ENCODE measurements around the gene HHLA2.
"Not testable (repeated sequence)": the region's sequence is repeated elsewhere in the genome, so short reads cannot be mapped to it uniquely, and the experiment has no call there.

Gene HHLA2

DNA sequence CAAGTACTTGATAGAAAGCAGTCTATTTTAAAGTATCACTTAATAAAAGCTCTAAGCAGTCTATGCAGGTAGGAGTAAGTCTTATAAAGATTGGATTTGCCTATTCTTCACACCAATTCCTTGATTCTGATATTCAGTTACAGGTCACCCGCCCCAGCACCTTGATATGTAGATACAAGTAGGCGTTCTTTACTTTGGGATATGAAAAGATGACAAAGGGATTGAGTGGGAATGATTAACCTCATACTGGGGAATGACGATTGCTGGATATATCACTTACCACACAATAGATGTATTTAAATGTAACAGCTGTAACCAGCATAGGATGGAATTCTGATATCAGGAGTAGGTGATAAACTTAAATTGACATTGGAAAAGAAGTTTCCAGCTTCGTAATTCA lies 47.1 kb downstream of the HHLA2 start:
- DNase-seq (ENCODE audit: low spot score): no peak

DNA sequence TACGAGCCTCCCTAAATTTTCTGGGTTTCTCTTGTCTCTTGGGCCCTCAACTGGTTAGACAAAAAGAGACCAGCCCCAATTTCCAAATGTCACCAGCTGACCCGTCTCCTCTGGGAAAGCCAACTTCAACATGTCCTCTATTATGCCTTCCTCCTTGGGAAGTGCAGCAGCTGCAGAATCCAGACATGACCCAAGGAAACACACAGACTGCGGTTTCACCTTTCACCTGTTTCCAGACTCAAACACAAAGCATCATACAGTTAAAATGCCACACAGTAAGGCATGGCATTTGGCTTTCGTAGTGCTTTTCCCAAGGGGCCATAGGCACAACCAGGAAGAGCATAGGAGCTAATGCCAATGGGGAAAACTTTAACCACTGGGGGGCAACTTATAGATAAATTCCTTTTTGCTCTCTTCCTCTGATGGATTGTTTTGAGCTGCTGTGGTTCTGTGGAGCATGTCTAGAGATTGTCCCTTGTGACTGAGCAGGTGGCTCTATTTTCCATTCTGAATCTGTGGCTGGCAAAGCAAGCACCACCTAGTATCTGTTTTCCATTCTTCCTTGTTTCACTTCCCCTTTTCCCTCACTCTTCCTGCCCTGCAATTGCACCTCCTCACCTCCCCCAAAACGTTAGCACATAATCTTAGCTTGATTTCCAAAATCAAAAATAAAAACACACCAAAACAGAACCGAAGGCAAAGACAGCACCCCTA lies 49.3 kb downstream of the HHLA2 start:
- no peak for DNase-seq (ENCODE audit: low spot score)

GRCh38 chr3:108346301-108347227 lies 50.2 kb downstream of the HHLA2 start:
- DNase-seq (ENCODE audit: low spot score): no peak

DNA sequence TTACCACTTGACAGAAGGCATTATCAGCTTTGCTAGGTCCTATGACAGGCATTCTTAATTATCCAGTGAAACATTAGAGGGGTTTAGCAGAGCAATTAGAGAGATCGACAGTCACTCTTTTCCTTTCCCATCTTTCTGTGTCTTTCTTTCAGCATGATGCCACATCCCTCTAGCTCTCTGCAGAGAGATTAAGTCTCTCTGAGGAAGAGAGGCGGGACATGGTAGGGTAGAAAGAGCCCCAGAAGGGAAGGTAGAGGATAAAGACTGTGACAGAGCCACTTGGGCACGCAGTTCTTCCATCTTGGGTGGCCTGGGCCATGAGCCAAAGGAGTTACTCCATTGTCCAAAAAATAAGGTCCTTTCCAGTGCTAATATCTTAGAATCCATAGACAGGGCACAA lies 55.8 kb downstream of the HHLA2 start:
- DNase-seq (ENCODE audit: low spot score): peak; percentile 58

GRCh38 chr3:108354562-108354961 lies 58.2 kb downstream of the HHLA2 start:
- DNase-seq (ENCODE audit: low spot score): no peak

- DNase-seq (ENCODE audit: low spot score): no peak
These were observed 60.7 kb downstream of the HHLA2 start for GRCh38 chr3:108357042-108357441.

GRCh38 chr3:108359011-108359410 lies 62.7 kb downstream of the HHLA2 start:
- DNase-seq (ENCODE audit: low spot score): no peak

GRCh38 chr3:108376026-108376425 lies 79.7 kb downstream of the HHLA2 start:
- DNase-seq (ENCODE audit: low spot score): no peak

- DNase-seq (ENCODE audit: low spot score): no peak
These were observed 81.0 kb downstream of the HHLA2 start for GRCh38 chr3:108377384-108377783.

DNA sequence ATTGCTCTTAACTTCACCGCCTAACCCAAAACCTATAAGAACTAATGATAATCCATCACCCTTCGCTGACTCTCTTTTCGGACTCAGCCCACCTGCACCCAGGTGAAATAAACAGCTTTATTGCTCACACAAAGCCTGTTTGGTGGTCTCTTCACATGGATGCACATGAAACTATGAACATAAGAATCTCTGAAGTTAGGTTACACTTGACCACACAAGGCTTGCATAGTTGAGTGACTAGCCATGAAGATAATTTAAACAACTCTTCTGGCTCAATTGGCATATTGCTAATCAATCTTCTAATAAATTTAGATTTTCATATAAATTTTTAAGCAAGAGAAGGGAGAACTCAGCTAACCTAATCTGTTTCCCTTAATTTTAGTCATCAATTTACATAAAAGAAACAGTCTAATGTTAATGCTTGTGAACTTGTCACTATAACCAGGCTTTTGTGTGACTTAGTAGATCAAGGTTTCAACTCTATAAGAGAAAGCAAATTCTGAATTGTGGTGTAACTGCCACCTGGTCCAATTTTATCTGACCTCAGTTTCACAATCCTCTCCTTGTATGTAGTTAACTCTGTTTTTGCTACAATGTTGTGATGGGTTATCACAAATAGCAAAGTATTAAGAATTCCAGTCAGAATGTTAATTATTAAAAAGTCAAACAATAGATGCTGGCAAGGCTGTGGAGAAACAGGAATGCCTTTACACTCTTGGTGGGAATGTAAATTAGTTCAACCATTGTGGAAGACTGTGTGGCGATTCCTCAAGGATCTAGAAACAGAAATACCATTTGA lies 82.0 kb downstream of the HHLA2 start:
- no peak for DNase-seq (ENCODE audit: low spot score)

- not testable (repeated sequence) for DNase-seq (ENCODE audit: low spot score)
These were observed 82.6 kb downstream of the HHLA2 start for GRCh38 chr3:108378952-108379342.

DNA sequence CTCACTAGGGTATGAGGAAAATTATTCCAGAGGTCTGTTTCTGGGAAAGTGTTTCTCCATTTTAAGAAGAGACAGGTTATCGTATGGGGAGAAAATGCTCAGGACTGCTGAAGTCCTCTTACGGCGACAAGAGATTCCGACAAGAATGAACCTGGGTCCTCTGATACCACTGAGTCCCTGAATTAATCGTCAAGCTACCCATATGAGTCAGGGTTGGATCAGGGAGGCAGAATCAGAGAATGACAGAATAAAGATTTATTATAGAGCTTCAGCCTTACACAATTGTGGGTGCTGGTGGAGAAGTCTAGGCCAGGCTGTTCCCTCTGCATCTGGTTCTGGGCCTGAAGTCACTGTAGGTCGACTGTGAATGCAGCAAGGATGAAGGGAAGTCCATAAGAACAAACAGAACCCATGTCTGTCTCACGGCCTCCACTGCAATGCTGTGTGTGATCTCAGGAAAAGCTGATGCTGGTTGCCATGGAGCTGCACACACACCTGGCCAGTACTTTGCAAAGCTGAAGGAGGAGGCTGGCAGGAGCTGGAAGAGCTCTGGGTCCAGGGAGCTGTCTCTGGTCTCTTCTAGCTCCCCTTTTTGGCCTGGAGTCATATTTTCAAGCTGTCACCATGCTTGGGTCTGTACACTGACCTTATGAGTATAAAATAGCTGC lies 83.9 kb downstream of the HHLA2 start:
- no peak for DNase-seq (ENCODE audit: low spot score)

DNA sequence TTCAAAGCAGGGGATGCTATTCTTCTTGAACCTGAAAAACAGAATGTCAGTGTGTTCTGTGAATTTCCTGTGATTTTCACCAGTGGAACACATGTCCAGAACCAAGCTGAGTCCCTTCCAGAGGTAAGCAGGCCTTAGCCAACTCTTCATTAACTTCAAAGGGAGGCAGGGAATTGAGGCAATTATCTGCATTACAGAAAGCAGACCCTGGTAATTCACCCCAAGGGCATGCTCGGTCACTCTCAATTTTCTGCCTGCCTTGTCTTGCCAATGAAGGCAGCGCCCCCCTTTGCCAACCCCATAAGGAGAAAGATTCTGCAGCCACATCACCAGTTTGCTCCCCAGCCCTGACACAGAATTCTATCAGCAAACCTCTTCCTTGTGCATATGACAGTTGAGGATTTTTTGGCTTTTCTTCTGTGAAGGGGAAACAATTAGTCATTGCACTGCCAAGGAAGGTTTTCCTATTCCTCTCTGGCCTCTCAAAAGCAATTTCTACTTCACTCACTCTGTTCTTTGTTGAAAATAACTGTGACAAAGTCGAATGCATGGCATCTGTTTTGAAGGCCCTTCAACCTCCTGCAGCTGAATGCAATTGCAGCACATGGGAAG lies 85.3 kb downstream of the HHLA2 start:
- DNase-seq (ENCODE audit: low spot score): no peak

DNA sequence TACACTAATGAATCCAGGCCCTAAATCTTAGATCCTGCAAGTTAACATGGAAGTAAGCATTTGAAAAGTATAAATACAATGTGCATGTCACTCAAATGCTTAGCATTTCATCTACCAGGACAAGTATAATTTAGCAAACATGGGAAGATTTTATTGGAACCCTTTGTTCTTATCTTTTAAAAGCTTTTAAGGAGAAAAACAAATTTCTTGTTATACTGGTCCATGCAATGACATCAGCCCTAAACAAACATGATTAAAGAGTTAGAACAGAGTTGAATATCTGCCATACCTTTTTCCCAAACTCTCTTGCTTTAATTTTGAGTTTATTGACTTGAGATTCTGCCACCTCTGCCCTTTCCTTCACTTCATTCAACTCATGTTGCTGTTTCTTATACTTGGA lies 87.0 kb downstream of the HHLA2 start:
- DNase-seq (ENCODE audit: low spot score): no peak

DNA sequence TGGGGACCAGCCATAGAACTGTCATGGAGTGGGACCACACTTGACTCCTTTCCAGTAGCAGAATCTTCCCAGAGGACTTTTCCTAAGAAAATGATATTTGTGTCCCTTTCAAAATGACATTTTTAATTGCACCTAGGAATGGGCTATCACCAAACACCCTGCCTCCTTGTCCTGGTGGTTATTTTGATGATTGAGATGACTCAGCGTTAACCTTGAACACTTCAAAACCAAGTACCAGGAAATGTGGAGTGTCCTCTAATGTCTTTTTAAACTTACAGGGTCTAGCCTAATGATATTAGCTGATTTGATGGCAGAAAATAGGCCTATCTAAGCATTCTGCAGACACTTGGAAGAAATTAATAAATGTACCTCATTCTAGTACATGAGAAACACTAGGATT lies 90.7 kb downstream of the HHLA2 start:
- DNase-seq (ENCODE audit: low spot score): no peak

GRCh38 chr3:108388136-108389132 lies 92.1 kb downstream of the HHLA2 start:
- no peak for DNase-seq (ENCODE audit: low spot score)

DNA sequence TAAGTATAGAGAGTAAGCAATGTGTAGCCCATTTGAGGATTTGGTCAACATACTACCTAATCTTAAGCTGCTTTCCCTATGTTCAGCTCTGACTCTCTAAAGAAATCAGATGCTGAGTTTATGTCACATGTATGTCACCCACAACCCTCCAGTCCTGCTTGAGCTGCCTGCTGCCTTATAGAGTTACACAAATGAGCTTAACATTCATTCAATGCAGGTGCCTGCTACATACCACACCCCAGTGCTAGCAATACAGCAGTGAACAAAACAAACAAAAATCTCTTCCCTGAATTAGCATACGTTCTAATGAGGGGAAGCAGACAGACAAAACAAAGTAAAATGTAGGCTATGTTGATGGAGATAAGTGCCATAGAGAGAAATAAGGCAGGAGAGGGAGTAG lies 93.0 kb downstream of the HHLA2 start:
- no peak for DNase-seq (ENCODE audit: low spot score)

- DNase-seq (ENCODE audit: low spot score): no peak
These were observed 95.7 kb downstream of the HHLA2 start for GRCh38 chr3:108391917-108392593.

DNA sequence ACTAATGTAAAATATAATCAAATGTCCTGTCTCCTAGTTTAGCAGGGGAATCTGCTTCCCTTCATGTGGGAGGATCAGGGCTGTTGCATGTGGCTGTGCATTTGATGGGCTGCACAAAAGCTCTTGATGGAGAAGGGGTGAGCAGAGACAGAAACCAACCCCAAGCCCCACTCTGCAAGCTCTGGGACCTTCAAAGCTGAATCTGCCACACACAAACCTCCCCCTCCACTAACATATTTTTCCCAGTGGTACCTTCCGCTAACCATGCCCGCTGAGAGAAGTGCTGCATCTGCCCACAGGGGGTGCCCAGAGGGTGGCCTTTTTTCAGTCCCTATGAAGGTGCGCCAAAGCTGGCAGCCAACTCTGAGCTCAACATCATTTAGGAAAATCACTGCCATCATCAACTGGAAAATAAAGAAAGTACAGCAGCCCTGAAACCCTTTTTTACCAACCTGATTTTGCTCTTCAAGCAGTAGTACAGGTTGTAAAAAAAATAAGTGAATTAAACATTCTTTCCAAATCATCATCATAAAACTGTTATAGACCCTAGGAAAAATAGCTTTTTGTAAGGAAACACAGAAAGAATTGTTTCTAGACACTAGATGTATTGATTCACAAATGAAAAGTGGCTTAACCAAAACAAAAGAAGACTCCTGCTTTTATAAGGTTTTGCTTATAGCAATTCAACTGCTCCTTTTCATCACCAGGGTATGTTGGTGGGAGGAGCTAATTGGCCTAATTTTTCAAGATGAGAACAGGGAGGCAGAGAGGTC lies 97.0 kb downstream of the HHLA2 start:
- no peak for DNase-seq (ENCODE audit: low spot score)

All from D341Med (cell line).